SK-N-SH (cell line): ENCODE results near the gene CEP43. TPM values are rescaled to one million over a fixed set of nuclear protein-coding genes. Genes with fewer than 3 reads are reported as not detected.

Experiments used
- CTCF ChIA-PET: fragments of 300-600, 350-600 bp; formaldehyde crosslinking; extraction: SDS; loops from one replicate; lab custom pipeline; 2021; lab: Yijun Ruan, JAX
- POLR2A ChIA-PET: fragments of 350-600 bp; sonication (Branson Sonifier 250); formaldehyde crosslinking; extraction: SDS; loops from one replicate; lab custom pipeline; 2020; ENCODE audit warnings: antibody characterized with exemption, inconsistent platforms; lab: Yijun Ruan, JAX
- DNase-seq: peaks from one replicate; pipeline ENCODE4 v3.0.0; 2012
- H2AFZ ChIP-seq: fragments of 200-600 bp; sonication (generic); 2 replicates; pipeline ENCODE4 v1.8.1; 2016; ENCODE audit warnings: antibody characterized with exemption, mild to moderate bottlenecking, low read depth
- H3F3A ChIP-seq: fragments of 200-600 bp; sonication (generic); replicated peaks from 2 replicates; pipeline ENCODE3; 2016; ENCODE audit warnings: antibody characterized with exemption, mild to moderate bottlenecking; ENCODE audit not compliant: insufficient read depth
- H3K27ac ChIP-seq, 2 experiments: fragments of 200-500 bp in 1 of 2; fragments of 200-600 bp in 1 of 2; sonication (Bioruptor generic) in 1 of 2; sonication (generic), shearing (Covaris generic) in 1 of 2; 2 replicates each; pipeline versions ENCODE4 v1.5.1 to v1.6.1; 2014 to 2016; ENCODE audit warnings: low read depth in 2 of 2, inconsistent platforms in 1 of 2, low read length in 1 of 2, mild to moderate bottlenecking in 1 of 2, mixed read lengths in 1 of 2
- H3K27me3 ChIP-seq: fragments of 200-600 bp; sonication (generic), shearing (Covaris generic); 2 replicates; pipeline ENCODE4 v1.6.1; 2016; ENCODE audit warnings: mixed run types; ENCODE audit not compliant: insufficient read depth
- H3K36me3 ChIP-seq, 2 experiments: fragments of 200-500 bp in 1 of 2; fragments of 200-600 bp in 1 of 2; sonication (Bioruptor generic) in 1 of 2; sonication (generic) in 1 of 2; replicated peaks in 1 of 2; 2 replicates each; pipeline versions ENCODE3 to v1.5.1; 2014 to 2016; ENCODE audit warnings: low read length in 1 of 2, mild to moderate bottlenecking in 1 of 2; ENCODE audit not compliant: insufficient read depth in 2 of 2, control insufficient read depth in 1 of 2
- H3K4me1 ChIP-seq, 2 experiments: fragments of 200-500 bp in 1 of 2; fragments of 200-600 bp in 1 of 2; sonication (Bioruptor generic) in 1 of 2; sonication (generic), shearing (Covaris generic) in 1 of 2; 2 replicates each; pipeline versions ENCODE4 v1.5.1 to v1.6.1; 2014 to 2016; ENCODE audit warnings: low read depth in 1 of 2, low read length in 1 of 2, mixed run types in 1 of 2; ENCODE audit not compliant: insufficient read depth in 2 of 2, control insufficient read depth in 1 of 2
- H3K4me2 ChIP-seq: fragments of 200-600 bp; sonication (generic), shearing (Covaris generic); 2 replicates; pipeline ENCODE4 v1.6.1; 2017; ENCODE audit warnings: mixed run types
- H3K4me3 ChIP-seq, 2 experiments: fragments of 200-500 bp in 1 of 2; fragments of 200-600 bp in 1 of 2; sonication (Bioruptor generic) in 1 of 2; sonication (generic), shearing (Covaris generic) in 1 of 2; 2 replicates each; pipeline versions ENCODE4 v1.5.1 to v1.8.1; 2014 to 2016; ENCODE audit warnings: low read depth in 2 of 2, inconsistent platforms in 1 of 2, low read length in 1 of 2, mild to moderate bottlenecking in 1 of 2, mixed read lengths in 1 of 2, moderate library complexity in 1 of 2
- H3K79me2 ChIP-seq: fragments of 200-600 bp; sonication (generic); 2 replicates; pipeline ENCODE4 v1.8.1; 2017; ENCODE audit warnings: mild to moderate bottlenecking; ENCODE audit not compliant: insufficient read depth
- H3K9ac ChIP-seq: fragments of 200-600 bp; sonication (generic); 2 replicates; pipeline ENCODE4 v1.6.1; 2017; ENCODE audit warnings: mixed run types
- H3K9me2 ChIP-seq: fragments of 200-600 bp; sonication (generic); 2 replicates; pipeline ENCODE4 v1.6.1; 2017; ENCODE audit warnings: mixed run types
- H3K9me3 ChIP-seq: fragments of 200-600 bp; sonication (generic); 2 replicates; pipeline ENCODE4 v1.6.1; 2017; ENCODE audit warnings: mixed run types, mild to moderate bottlenecking, moderate library complexity
- H4K20me1 ChIP-seq: fragments of 200-600 bp; sonication (generic); 2 replicates; pipeline ENCODE4 v1.6.1; 2017; ENCODE audit warnings: mild to moderate bottlenecking, mixed run types; ENCODE audit not compliant: insufficient read depth
- CTCF ChIP-seq: fragments of 200-600 bp; sonication (generic); IDR thresholded peaks from 2 replicates; pipeline ENCODE4 v1.6.1; 2017; ENCODE audit warnings: antibody characterized with exemption, mild to moderate bottlenecking, moderate library complexity
- EZH2phosphoT487 ChIP-seq: fragments of 200-600 bp; sonication (generic); IDR thresholded peaks from 2 replicates; pipeline ENCODE4 v1.6.1; 2017; ENCODE audit warnings: low read depth, mixed run types, mild to moderate bottlenecking, antibody characterized with exemption, moderate library complexity, borderline replicate concordance
- FOXM1 ChIP-seq: IDR thresholded peaks from 2 replicates; pipeline ENCODE4 v1.4.0; 2012; ENCODE audit warnings: low read depth, mild to moderate bottlenecking
- GATA2 ChIP-seq: sonication (generic); formaldehyde crosslinking; IDR thresholded peaks from 2 replicates; pipeline ENCODE4 v1.5.0; 2020; ENCODE audit warnings: mild to moderate bottlenecking, missing genetic modification reagents
- MAX ChIP-seq: IDR thresholded peaks from 2 replicates; pipeline ENCODE4 v1.4.0; 2012; ENCODE audit warnings: low read depth
- MEF2A ChIP-seq: IDR thresholded peaks from 2 replicates; pipeline ENCODE4 v1.4.0; 2012; ENCODE audit warnings: low read depth, borderline replicate concordance
- MXI1 ChIP-seq: IDR thresholded peaks from 2 replicates; pipeline ENCODE4 v1.6.1; 2012; ENCODE audit warnings: mild to moderate bottlenecking, low read depth, low read length, improper control_type of control experiment
- NFIC ChIP-seq: IDR thresholded peaks from 2 replicates; pipeline ENCODE4 v1.4.0; 2012; ENCODE audit warnings: borderline replicate concordance
- NRF1 ChIP-seq: IDR thresholded peaks from 2 replicates; pipeline ENCODE4 v1.6.1; 2012; ENCODE audit warnings: low read depth, mild to moderate bottlenecking, low read length
- POLR2AphosphoS5 ChIP-seq: IDR thresholded peaks from 2 replicates; pipeline ENCODE4 v1.6.1; 2012; ENCODE audit warnings: low read depth, low read length
- RAD21 ChIP-seq: IDR thresholded peaks from 2 replicates; pipeline ENCODE4 v1.6.1; 2012; ENCODE audit warnings: mild to moderate bottlenecking, low read length
- RCOR1 ChIP-seq: fragments of 150-350 bp; IDR thresholded peaks from 2 replicates; pipeline ENCODE4 v1.6.1; 2017; ENCODE audit warnings: antibody characterized with exemption, low read length
- RXRA ChIP-seq: IDR thresholded peaks from 2 replicates; pipeline ENCODE4 v1.4.0; 2012; ENCODE audit warnings: low read depth, mild to moderate bottlenecking, borderline replicate concordance
- SIN3A ChIP-seq: IDR thresholded peaks from 2 replicates; pipeline ENCODE4 v1.6.1; 2012; ENCODE audit warnings: low read depth, mild to moderate bottlenecking, low read length, moderate library complexity, borderline replicate concordance
- SMC3 ChIP-seq: IDR thresholded peaks from 2 replicates; pipeline ENCODE4 v1.6.1; 2012; ENCODE audit warnings: low read depth, low read length, improper control_type of control experiment
- TAF1 ChIP-seq: IDR thresholded peaks from 2 replicates; pipeline ENCODE4 v1.6.1; 2012; ENCODE audit warnings: low read depth, mild to moderate bottlenecking, low read length, moderate library complexity, borderline replicate concordance
- TEAD4 ChIP-seq: IDR thresholded peaks from 2 replicates; pipeline ENCODE4 v1.4.0; 2012; ENCODE audit warnings: mild to moderate bottlenecking, borderline replicate concordance; ENCODE audit not compliant: insufficient read depth
- USF1 ChIP-seq: IDR thresholded peaks from 2 replicates; pipeline ENCODE4 v1.4.0; 2012; ENCODE audit warnings: low read depth, borderline replicate concordance
- ZBTB33 ChIP-seq: IDR thresholded peaks from 2 replicates; pipeline ENCODE4 v1.4.0; 2012; ENCODE audit warnings: low read depth, borderline replicate concordance
- WGBS: methylation state at CpG from one replicate; pipeline ENCODE4 v1.1.6; 2017; ENCODE audit warnings: low lambda C conversion rate; 5-methylcytosine and 5-hydroxymethylcytosine counted together
- polyA plus RNA-seq, 3 experiments: library from polyadenylated mRNA; depleted of rRNA; stranded (reverse); fragments of >200 nt; gene quantifications; 2 replicates each; pipeline ENCODE4 v1.2.3, GENCODE V29; 2012

Gene CEP43
- polyA plus RNA-seq, 1 of the 3 experiments (the other 2 are of a cell fraction), result 7.5 TPM

GRCh38 chr6:166957805-166958076 is 41.5 kb upstream of the CEP43 start:
- no peak overlapping the region for H3K4me2 ChIP-seq
- H3F3A ChIP-seq, result no peaks in the 10 kb centered on the region
- no peak overlapping the region for H2AFZ ChIP-seq
- 94% methylated on average over 5 of the region's 5 CpGs for WGBS
- H3K9ac ChIP-seq, result no peak overlapping the region
- H4K20me1 ChIP-seq, result no peaks in the 10 kb centered on the region
- H3K27me3 ChIP-seq, result no peaks in the 10 kb centered on the region
- peaks cover 0 to 14% of the 10 kb centered on the region in 2 experiments; a peak in 1 of 4 replicates for H3K4me1 ChIP-seq
- POLR2A ChIA-PET, result no interaction called here
- H3K9me3 ChIP-seq, result no peaks in the 10 kb centered on the region
- H3K4me3 ChIP-seq, result no peak overlapping the region
- no peaks in the 10 kb centered on the region for H3K9me2 ChIP-seq
- DNase-seq, result no peak
- H3K36me3 ChIP-seq, result no peaks in the 10 kb centered on the region
- H3K79me2 ChIP-seq, result no peaks in the 10 kb centered on the region
- TF ChIP-seq EZH2phosphoT487 (no peak), TAF1 (no peak), POLR2AphosphoS5 (no peak), TEAD4 (no peak), SMC3 (no peak), ZBTB33 (no peak), RCOR1 (no peak), GATA2 (CRISPR knock-in tag) (no peak), MAX (no peak), MXI1 (no peak), RXRA (no peak), MEF2A (no peak), NFIC (no peak), NRF1 (no peak), RAD21 (no peak)
- CTCF ChIA-PET, result no interaction called here
- no peak overlapping the region for H3K27ac ChIP-seq

GRCh38 chr6:166958926-166959861 is 40.0 kb upstream of the CEP43 start:
- TF ChIP-seq EZH2phosphoT487, result no peak
- no peak for TF ChIP-seq FOXM1
- TF ChIP-seq MXI1, result no peak
- no peak for TF ChIP-seq RXRA
- TF ChIP-seq SIN3A, result no peak
- no peak for TF ChIP-seq NRF1
- TF ChIP-seq USF1, result no peak
- no peak for TF ChIP-seq CTCF
- H3F3A ChIP-seq, result no peaks in the 10 kb centered on the region
- H3K36me3 ChIP-seq, result no peaks in the 10 kb centered on the region
- CTCF ChIA-PET, result interaction anchor here (0.9 to 3.2 kb wide), 2 partner anchors 172 to 184 kb away, joined by 4 to 12 read pairs; no protein-coding TSS in a partner anchor
- H3K4me2 ChIP-seq, result no peak overlapping the region
- peaks cover 0 to 14% of the 10 kb centered on the region in 2 experiments; a peak in 1 of 4 replicates for H3K4me1 ChIP-seq
- H3K9me2 ChIP-seq, result no peaks in the 10 kb centered on the region
- no peak for DNase-seq
- H3K27me3 ChIP-seq, result no peaks in the 10 kb centered on the region
- WGBS, result 83% methylated on average over 13 of the region's 13 CpGs
- no peak overlapping the region for H3K27ac ChIP-seq
- H4K20me1 ChIP-seq, result no peaks in the 10 kb centered on the region
- H3K9ac ChIP-seq, result no peak overlapping the region
- POLR2A ChIA-PET, result no interaction called here
- H3K4me3 ChIP-seq, result no peak overlapping the region
- no peak overlapping the region for H2AFZ ChIP-seq
- H3K79me2 ChIP-seq, result no peaks in the 10 kb centered on the region
- no peaks in the 10 kb centered on the region for H3K9me3 ChIP-seq
